GM21381 (cell line): Measurements from ENCODE around the gene ART1.

ENCODE experiments used
- ATAC-seq: cut with Tn5 transposase; IDR thresholded peaks from one replicate; pipeline ENCODE4 v1.9.1; 2021; ENCODE audit warnings: mild to moderate bottlenecking, moderate library complexity; ENCODE audit not compliant: unreplicated experiment

Gene ART1

DNA sequence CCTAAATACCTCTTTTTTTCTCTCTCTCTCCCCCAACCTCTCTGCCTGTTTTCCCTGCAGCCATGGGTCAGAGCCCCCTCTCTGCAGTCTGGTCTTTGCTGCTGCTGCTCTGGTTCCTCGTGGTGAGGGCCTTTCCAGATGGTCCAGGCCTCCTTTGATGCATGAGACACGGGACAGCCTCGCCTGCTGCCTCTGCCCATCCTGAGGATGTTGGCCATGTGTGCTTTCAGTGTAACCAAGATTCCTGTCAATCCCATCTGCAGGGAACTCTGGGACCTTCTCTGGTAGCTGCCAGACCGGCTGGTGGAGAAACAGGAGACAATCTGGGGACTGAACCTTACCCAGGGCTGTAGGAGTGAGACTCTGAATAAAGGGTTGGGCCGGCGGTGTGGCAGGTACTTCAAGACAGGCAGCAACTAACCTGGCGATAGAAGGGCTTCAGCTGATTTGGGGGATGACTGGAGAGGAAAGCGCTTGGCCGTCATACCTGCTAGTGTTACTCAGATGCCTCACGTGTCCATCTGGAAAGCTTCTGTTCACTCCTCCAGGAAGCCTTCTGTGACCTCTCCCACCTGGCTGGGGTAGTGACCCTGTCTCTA, 19.2 kb downstream of the ART1 start:
- no peak for ATAC-seq

DNA sequence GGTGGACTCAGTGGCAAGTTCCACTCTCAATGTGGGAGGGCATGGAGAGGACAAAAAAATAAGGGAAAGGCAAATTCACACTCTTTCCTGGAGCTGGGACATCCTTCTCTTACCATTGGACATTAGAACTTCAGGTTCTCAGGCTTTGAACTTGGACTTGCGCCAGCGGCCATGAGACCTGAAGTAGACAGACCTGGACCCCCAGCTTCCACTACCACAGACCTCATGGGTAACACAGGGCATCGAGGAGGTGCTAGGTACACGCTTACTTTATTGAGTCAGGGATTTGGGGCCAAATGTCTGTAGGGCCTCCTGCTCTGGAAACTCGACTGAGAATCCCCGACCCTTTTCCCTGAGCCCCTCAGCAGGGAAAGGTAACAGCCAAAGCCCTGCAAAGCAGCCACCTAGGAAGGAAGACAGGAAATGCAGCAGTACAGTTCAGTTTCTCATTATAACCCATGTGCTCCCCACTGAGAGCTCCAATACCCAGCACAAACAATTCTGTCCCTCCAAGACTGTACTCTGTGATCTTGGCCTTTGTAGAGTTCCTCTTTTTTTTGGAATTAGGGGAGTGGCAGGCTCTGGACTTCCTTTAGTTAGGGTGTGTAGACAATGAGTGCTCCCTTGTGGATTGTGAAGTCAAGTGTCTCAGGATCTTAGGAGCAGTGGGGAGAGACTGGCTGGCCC, 20.6 kb downstream of the ART1 start:
- ATAC-seq, result no peak

DNA sequence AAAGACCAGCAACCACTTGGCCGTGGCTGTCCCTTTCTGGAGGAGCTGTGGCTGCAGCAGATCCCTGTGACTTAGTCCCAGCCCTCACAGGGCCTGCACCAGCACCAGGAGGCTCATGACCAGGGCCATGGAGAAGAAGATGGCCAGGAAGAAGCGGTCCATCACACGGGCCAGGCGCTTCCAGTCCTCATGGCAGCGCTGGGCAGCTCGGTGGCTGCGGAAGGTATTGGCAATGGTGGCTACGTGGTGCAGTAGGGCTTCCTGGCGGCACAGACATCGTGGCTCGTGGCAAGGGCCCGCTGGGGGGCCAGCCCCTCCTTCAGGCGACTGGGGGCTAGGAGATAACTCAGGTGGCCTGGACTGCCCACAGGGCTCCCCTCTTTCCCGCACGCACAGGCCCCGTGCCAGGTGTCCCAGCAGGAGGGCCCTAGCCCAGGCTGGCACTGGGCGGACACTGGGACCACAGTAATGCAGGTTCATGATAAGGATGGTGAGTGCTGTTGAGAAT, 21.1 kb downstream of the ART1 start:
- no peak for ATAC-seq

DNA sequence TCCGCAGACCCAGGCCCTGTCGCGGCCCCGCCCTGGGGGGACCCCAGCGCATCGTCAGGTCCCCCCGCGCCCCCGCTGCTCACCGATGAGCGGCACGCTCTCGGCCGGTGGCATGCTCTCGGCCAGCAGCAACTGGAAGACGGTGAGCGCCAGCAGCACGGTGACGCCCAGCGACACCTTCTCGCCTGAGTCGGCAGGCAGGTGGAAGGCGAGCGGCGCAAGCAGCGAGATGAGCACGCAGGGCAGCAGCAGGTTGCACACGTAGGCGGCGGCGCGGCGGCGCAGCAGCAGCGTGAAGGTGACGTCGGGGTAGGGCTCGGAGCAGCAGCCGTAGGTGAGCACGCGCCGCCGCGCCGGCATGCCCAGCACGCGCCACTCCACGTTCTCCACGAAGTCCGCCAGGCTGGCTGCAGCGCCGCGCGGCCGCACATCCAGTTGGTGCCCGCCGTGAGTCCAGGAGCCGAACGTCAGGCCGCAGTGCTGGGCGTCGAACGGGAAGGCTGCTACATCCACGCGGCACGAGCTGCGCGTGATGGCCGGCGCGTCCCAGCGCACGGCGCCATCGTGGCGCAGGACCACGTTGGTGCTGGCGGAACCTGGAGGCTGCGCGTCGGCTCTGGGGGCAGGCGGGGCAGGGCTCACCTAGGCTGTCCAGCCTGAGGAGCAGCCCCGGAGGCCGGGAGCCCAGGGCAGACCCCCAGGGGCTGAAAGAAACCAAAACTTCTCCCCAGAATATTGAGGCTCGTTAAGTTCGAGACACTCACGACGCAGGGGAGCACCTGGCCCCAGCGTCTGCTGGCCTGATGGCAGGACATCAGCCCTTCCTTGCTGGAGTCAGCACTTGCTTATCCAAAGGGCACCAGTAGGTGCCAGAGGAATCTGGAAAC, 22.5 kb downstream of the ART1 start:
- ATAC-seq, result no peak

DNA sequence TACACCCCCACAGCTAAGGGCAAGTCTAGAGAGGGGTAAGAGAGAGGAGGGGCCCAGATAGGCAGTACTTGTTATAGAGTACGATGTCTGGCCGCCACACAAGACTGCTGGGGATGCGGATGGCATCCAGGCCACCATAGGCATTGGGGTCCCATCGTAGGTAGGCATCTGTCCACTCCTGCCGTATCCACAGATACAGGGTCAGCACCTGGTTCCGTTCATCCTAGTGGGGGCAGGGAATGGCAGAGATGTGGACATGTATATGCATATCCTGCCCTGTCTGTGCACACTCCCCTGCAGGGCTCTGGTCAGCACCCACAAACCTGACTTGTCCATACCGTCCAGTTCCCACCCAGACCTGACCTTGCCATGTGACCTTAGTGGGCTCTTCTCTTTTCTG, 24.2 kb downstream of the ART1 start:
- ATAC-seq, result no peak

DNA sequence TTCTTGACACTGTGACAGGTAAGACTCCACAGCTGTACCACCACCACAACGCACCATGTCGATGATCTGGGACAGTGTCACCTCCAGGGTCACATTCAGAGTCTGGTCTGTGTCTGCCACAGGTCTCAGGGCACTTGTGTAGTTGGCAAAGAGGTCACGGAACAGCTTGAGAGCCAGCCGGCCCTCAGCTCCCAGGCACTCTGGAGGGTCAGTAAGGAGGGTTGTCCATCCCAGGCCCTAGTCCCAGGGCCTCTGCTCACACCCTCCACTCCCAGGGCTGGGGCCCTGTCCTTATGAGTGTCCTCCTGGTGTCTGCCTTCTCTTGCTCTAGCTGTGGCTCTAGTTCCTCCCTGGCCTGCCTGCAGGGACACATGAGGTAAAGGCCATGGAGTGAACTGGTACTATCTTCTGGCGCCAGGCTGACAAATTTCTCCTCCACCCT, 24.8 kb downstream of the ART1 start:
- no peak for ATAC-seq

DNA sequence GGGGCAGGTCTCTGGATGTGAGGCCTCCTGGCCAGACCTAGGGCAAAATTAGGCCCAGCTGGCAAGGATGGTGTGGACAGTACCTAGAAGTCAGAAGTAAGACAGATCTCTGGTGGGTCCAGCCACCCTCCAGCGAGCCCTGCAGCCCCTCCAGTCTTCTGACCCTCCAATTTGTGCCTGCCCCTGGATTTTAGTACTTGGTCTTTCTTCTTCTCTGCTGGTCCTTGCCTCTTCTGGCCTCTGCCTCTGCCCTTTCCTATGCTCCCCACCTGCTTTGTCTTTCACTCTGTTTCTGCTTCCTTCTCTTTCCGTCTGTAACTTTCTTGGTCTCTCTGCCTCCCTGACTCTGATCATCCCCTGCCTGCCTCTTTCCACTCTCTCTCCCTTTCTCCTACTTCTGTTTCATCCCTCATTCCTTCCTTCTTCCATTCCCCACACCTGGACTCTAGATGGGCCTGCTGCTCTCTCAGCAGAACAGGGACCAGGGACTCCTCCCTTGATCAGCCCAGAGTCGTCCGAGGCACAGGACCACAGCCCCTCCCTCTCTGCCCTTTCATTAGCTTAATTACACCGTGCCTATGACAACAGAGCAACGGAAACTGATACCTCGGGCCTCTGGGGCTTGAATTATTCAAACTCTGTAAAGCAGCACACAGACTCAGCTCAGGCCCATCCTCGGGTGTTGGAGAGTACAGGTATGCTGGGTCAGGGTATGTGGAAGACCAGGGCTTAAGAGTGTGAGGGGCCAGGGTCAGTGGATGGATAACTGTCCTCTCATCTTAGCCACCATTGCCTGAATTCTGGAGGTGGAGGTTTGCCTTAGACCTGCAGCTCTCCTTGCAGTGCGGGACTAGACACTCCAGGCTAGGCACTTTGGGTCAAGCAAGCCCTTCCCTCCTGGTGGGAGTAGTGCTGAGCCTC, 26.7 kb downstream of the ART1 start, which contains the start of gene CHRNA10:
Gene CHRNA10, minus strand, starts transcription at position 51 of the 921 bp plus-strand sequence. CDS start 72 bp downstream, outside the sequence.
- no peak for ATAC-seq

DNA sequence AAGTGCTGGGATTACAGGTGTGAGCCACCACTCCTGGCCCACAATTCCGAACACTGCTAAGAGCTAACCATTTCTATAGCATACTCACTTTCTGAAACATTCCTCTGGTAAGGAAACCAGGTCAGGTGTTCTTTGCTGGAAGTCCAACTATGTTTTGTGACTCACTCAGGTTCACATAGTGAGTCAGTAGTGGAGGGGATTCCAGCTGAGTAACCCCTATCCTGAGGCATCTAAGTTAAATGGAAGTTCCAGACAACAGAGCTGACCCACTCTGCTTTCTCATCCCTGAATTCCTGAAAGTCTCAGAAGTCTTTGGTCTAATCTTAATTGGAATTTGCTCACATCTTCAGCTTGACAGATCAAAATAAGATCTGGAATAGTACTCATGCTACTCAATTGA, 29.3 kb downstream of the ART1 start:
- ATAC-seq, result no peak

DNA sequence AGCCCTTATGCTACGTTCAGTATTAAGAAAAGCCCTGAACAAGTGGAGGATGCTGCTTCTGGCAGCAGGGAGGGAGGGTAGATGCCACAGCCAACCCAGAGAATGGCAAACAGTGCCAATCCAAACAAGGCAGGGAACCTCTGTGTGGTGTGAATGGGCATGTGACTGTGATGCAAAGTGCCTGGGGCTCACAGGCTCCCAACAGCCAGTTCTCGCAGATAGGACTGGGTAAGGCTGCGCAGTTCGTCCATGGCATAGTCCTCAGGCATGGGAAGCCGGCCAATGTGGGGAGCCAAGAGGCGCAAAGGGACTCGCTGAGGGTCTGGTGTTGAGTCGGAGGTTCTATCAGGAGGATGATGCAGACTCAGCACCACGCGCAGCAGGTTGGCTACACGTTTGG, 31.0 kb downstream of the ART1 start:
- ATAC-seq, result no peak

DNA sequence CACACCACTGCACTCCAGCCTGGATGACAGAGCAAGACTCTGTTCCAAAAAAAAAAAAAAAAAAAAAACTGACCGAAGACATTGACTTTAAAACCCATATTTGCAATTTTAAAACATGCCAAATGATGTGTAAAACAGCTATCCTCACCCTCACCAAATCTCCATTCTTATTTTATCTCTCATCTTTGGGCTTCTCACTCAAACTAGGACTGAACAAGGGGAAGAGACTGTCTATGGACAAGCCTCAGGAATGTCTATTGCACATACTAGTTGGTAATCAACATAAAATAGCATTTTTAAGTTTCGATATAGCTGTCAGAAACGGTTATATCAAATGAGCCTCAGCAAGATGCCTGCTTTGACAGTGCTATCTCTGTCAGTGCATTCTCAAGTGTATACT, 34.1 kb downstream of the ART1 start:
- ATAC-seq, result no peak

DNA sequence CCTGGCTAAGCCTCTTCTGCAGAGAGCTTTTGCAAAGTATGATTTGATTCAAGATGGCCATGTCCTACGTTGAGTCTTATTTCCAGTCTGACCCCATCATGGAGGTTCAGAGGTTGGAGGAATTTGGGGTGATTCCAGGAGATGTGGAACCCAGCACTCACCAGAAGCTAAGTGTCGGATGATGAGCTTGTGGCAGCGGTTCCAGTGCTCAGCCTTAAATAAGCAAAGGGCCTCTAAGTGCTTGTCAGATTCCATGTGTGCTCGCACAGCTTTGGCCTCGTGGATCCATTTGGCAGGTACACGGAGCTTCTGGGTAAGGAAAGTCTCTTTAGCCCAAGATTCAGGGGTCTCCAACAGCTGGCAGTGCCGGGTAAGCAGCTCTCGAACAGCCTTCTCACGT, 38.1 kb downstream of the ART1 start:
- ATAC-seq, result no peak

DNA sequence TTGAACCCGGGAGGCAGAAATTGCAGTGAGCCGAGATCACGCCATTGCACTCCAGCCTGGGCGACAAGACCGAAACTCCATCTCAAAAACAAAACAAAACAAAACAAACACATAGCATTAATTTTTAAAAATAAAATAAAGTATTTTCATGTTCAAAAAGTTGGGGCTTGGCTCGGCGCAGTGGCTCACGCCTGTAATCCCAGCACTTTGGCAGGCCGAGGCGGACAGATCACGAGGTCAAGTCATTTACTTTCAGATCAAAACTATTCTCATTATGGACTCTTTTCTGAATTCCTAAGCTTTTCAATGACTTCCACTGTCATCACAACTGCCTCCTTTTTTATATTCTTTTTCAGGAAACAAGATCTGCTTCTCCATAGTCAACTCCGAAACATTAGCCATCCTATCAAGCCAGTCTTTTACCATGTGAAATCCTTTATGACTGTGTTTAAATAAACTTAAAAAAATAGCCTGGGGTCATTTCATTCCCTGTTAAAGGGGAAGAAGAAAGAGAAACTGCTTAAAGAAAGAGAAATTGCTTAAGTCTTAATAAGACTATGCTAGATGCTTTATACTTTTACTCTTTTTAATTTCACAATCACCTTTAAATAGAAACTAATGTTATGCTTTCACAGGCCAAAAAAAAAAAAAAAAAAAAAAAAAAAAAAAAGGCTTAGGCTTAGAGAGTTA, 39.3 kb downstream of the ART1 start:
- no peak for ATAC-seq

DNA sequence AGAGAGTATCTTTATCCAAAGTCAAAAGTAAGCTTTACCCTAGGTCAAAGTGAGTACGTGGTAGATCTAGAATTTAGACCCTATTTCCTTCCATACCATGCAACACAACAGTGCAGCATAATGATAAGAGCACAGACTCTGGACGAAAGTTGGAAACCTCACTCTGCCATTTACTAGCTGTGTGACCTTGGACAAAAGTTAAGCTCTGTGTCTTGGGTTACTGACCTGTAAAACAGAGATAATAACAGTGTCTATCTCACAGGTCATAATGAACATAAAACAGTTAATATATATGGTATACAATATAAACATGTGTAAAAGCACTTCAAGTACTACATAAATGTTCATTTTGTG, 39.9 kb downstream of the ART1 start:
- no peak for ATAC-seq

DNA sequence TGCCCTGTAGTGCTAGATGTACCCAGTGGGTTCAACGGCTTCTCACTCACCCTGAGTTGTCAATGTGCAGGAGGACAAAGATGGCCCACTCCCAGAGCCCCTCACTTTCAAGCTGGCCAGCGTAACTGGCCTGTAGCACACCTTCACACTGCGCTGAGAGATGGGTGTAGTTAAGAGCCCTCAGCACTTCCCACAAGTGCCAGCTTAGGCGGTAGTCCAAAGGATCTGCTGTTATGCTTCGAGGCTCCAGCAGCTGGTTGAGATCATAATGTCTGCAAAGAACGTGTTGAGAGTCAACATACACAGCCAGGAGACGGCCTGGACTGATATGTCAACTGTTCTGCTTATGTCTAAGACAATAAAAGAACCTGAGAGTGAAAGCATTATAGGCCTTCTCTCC, 41.0 kb downstream of the ART1 start:
- ATAC-seq, result no peak

DNA sequence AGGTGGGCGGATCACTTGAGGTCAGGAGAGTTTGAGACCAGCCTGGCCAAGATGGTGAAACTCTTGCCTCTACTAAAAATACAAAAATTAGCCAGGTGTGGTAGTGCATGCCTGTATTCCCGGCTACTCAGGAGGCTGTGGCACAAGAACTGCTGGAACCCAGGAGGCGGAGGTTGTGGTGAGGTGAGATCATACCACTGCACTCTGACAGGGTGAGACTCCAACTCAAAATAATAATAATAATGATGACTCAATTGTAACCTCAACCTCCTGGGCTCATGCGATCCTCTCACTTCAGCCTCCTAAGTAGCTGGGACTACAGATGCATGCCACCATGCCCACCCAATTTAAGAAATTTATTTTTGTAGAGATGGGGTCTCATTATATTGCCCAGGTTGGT, 41.8 kb downstream of the ART1 start:
- ATAC-seq, result no peak

DNA sequence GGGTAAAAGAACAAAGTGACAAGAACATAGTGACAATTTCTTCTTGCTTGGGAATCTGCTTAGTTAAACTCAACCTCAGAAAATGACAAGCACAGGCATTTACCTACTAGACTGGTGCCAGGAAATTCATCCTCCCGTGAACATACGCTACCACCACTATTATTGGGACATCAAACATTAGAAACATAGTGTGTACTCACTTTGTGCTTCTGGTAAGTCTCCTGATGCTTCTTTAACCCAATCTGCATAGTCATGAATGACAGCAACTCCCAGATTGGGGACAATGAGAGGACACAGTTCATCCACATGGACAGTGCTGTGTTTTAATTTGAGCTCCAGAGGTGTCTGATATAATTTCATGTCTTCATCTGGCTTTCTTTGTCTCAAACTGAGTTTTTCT, 55.5 kb downstream of the ART1 start:
- no peak for ATAC-seq

DNA sequence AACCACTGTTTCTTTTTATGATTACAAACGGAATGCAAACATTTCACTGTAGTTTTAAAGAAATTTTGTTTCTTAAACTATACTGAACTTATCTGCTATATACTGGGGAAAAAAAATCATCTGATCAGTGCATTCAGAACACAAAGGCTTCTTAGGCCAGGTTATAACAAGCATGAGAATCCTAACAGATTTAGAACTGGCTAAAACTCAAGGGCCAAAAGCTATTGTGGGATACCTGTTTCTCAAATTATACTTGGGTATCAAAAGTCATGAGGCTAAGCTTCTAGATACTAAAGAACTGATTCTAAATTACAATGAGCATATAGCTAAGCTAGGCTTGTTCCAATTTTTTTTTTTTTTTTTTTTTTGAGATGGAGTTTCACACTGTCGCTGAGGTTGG, 56.0 kb downstream of the ART1 start:
- ATAC-seq, result no peak

DNA sequence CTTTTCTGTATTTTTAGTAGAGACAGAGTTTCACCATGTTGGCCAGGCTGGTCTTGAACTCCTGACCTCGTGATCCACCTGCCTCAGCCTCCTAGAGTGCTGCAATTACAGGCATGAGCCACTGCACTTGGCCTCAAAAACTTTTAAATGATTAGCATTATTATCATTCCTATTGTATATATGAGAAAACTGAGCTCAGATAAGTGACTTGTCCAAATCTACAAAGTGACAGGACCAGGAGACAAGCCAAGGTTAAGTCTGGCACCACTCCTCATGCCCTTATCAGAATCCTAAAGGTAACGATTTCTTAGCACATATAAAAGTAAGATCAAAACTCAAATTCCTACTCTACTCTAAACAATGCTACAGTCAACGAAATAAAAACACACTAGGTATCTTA, 58.5 kb downstream of the ART1 start:
- ATAC-seq, result no peak

DNA sequence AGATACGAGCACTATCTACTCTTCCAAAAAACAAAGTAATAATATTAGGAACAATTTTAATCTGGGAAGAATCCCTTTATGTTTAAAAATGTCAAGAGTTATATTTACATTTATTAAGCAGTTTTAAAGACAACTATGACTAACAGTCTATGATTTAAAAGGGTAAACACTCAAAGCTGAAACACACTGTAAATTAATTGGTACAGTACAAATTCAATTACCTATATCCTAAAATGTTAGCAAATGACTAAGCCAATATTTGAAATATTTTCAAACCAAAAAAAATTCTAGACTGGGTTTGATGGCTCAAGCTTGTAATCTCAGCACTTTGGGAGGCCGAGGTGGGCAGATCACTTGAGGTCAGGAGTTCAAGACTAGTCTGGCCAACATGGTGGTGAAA, 62.2 kb downstream of the ART1 start:
- ATAC-seq, result no peak

DNA sequence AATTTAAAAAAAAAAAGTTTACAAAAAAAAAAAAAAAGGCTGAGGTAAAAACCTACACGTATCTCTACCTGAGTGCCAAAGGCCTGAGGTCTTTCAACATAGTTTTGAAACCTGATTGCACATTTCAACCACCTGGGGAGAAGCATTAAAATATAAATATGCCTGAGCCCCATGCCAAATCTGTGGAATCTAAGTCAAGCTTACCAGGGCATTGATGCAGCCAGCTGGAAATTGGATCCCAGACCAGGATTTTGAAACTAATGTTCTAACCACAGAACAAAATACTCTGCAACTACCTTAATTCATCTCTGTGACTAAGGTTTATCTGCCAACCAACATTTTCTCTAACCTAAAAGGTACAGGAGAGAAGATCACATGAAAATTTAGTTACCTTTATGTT, 65.0 kb downstream of the ART1 start:
- ATAC-seq, result no peak
